HUES48 (cell line): ENCODE data around the gene UBE2R2.
"Not testable (repeated sequence)": the region's sequence is repeated elsewhere in the genome, so short reads cannot be mapped to it uniquely, and the experiment has no call there.

Experiments
- H3K27ac ChIP-seq: one replicate; pipeline ENCODE4 v1.7.0; 2013; ENCODE audit warnings: low read depth, low read length, inconsistent platforms
- H3K27me3 ChIP-seq: 2 replicates; pipeline ENCODE4 v1.6.1; 2013; ENCODE audit warnings: mild to moderate bottlenecking, low read length; ENCODE audit not compliant: control insufficient read depth, insufficient read depth
- H3K36me3 ChIP-seq: 2 replicates; pipeline ENCODE4 v1.6.1; 2013; ENCODE audit warnings: low read length; ENCODE audit not compliant: control insufficient read depth, insufficient read depth
- H3K4me1 ChIP-seq: 2 replicates; pipeline ENCODE4 v1.6.1; 2013; ENCODE audit warnings: mild to moderate bottlenecking, low read length; ENCODE audit not compliant: control insufficient read depth, insufficient read depth
- H3K4me3 ChIP-seq: 2 replicates; pipeline ENCODE4 v1.5.1; 2013; ENCODE audit warnings: mild to moderate bottlenecking, low read depth, low read length
- H3K9ac ChIP-seq: 2 replicates; pipeline ENCODE4 v1.6.1; 2013; ENCODE audit warnings: mild to moderate bottlenecking, low read depth, low read length, moderate library complexity
- H3K9me3 ChIP-seq: 2 replicates; pipeline ENCODE4 v1.6.1; 2013; ENCODE audit warnings: low read length; ENCODE audit not compliant: control insufficient read depth, insufficient read depth

The UBE2R2 gene

GRCh38 chr9:33786681-33787080 is 30.3 kb upstream of the UBE2R2 start:
- no peak overlapping the region for H3K4me3 ChIP-seq
- H3K4me1 ChIP-seq, result no peaks in the 10 kb centered on the region
- no peak overlapping the region for H3K27ac ChIP-seq
- H3K36me3 ChIP-seq, result no peaks in the 10 kb centered on the region
- no peak overlapping the region for H3K9ac ChIP-seq
- H3K9me3 ChIP-seq, result no peaks in the 10 kb centered on the region
- no peaks in the 10 kb centered on the region for H3K27me3 ChIP-seq

GRCh38 chr9:33787839-33788238 is 29.1 kb upstream of the UBE2R2 start:
- H3K36me3 ChIP-seq, result no peaks in the 10 kb centered on the region
- no peak overlapping the region for H3K27ac ChIP-seq
- no peak overlapping the region for H3K4me3 ChIP-seq
- no peaks in the 10 kb centered on the region for H3K4me1 ChIP-seq
- no peaks in the 10 kb centered on the region for H3K9me3 ChIP-seq
- H3K9ac ChIP-seq, result no peak overlapping the region
- H3K27me3 ChIP-seq, result no peaks in the 10 kb centered on the region

GRCh38 chr9:33789429-33789828 is 27.5 kb upstream of the UBE2R2 start:
- not testable (repeated sequence) for H3K9me3 ChIP-seq, H3K4me3 ChIP-seq, H3K36me3 ChIP-seq, H3K27ac ChIP-seq, H3K4me1 ChIP-seq, H3K27me3 ChIP-seq, H3K9ac ChIP-seq

- Histone ChIP-seq H3K27me3 (no peaks in the 10 kb centered on the region), H3K9ac (no peak overlapping the region), H3K9me3 (no peaks in the 10 kb centered on the region), H3K36me3 (no peaks in the 10 kb centered on the region), H3K4me3 (no peak overlapping the region), H3K27ac (no peak overlapping the region), H3K4me1 (0 out of 2 replicates have a peak, but pooled peaks cover 4% of the 10 kb centered on the region)
Observed at GRCh38 chr9:33791117-33791516, 25.8 kb upstream of the UBE2R2 start.

- H3K27ac ChIP-seq, H3K9me3 ChIP-seq, H3K4me3 ChIP-seq, H3K36me3 ChIP-seq, H3K9ac ChIP-seq, H3K27me3 ChIP-seq: not testable (repeated sequence)
- H3K4me1 ChIP-seq, result peaks cover 11% of the 10 kb centered on the region; the same call in 1 of the 2 replicates
Observed at GRCh38 chr9:33793496-33793895, 23.5 kb upstream of the UBE2R2 start.

GRCh38 chr9:33794560-33794959 is 22.4 kb upstream of the UBE2R2 start:
- Histone ChIP-seq H3K27ac (no peak overlapping the region), H3K4me1 (peaks cover 11% of the 10 kb centered on the region; the same call in 1 of the 2 replicates), H3K9ac (no peak overlapping the region), H3K27me3 (no peaks in the 10 kb centered on the region), H3K36me3 (no peaks in the 10 kb centered on the region), H3K4me3 (no peak overlapping the region), H3K9me3 (no peaks in the 10 kb centered on the region)

GRCh38 chr9:33795281-33795680 is 21.7 kb upstream of the UBE2R2 start, which contains the start of gene PRSS3:
Gene PRSS3, plus strand, starts transcription at chr9:33795561. Its CDS starts 13 bp downstream, at chr9:33795574.
- H3K27ac ChIP-seq, result no peak within 1 kb of the TSS

GRCh38 chr9:33795819-33796218 is 21.1 kb upstream of the UBE2R2 start:
- Histone ChIP-seq H3K4me1 (peaks cover 11% of the 10 kb centered on the region; the same call in 1 of the 2 replicates), H3K9ac (no peak overlapping the region), H3K27me3 (no peaks in the 10 kb centered on the region), H3K4me3 (no peak overlapping the region), H3K27ac (no peak overlapping the region), H3K9me3 (no peaks in the 10 kb centered on the region), H3K36me3 (no peaks in the 10 kb centered on the region)

More at GRCh38 chr9:33795281-33795680, 21.7 kb upstream of the UBE2R2 start, which contains the start of gene PRSS3:
- Histone ChIP-seq H3K36me3 (no peaks in the 10 kb centered on the region), H3K9ac (no peak within 1 kb of the TSS), H3K9me3 (no peaks in the 10 kb centered on the region), H3K4me3 (no peak within 1 kb of the TSS), H3K27me3 (no peaks in the 10 kb centered on the region), H3K4me1 (peaks cover 11% of the 10 kb centered on the region; the same call in 1 of the 2 replicates)

GRCh38 chr9:33796679-33797078 is 20.3 kb upstream of the UBE2R2 start:
- not testable (repeated sequence) for H3K9ac ChIP-seq, H3K36me3 ChIP-seq, H3K9me3 ChIP-seq, H3K27me3 ChIP-seq, H3K4me3 ChIP-seq, H3K27ac ChIP-seq
- peaks cover 11% of the 10 kb centered on the region; the same call in 1 of the 2 replicates for H3K4me1 ChIP-seq

- no peak overlapping the region for H3K27ac ChIP-seq
- no peaks in the 10 kb centered on the region for H3K9me3 ChIP-seq
- no peaks in the 10 kb centered on the region for H3K36me3 ChIP-seq
- H3K4me3 ChIP-seq, result no peak overlapping the region
- H3K9ac ChIP-seq, result no peak overlapping the region
- peaks cover 11% of the 10 kb centered on the region; the same call in 1 of the 2 replicates for H3K4me1 ChIP-seq
- no peaks in the 10 kb centered on the region for H3K27me3 ChIP-seq
Observed at GRCh38 chr9:33797837-33798236, 19.1 kb upstream of the UBE2R2 start.

GRCh38 chr9:33798545-33798944 is 18.4 kb upstream of the UBE2R2 start:
- Histone ChIP-seq H3K36me3 (no peaks in the 10 kb centered on the region), H3K9me3 (no peaks in the 10 kb centered on the region), H3K27ac (no peak overlapping the region), H3K4me3 (no peak overlapping the region), H3K27me3 (no peaks in the 10 kb centered on the region), H3K9ac (no peak overlapping the region), H3K4me1 (peaks cover 11% of the 10 kb centered on the region; the same call in 1 of the 2 replicates)
